ENCODE results near the gene USP4.
A peak's percentile ranks its signal among the peaks of the same experiment; 100 is the strongest.

Gene USP4

DNA sequence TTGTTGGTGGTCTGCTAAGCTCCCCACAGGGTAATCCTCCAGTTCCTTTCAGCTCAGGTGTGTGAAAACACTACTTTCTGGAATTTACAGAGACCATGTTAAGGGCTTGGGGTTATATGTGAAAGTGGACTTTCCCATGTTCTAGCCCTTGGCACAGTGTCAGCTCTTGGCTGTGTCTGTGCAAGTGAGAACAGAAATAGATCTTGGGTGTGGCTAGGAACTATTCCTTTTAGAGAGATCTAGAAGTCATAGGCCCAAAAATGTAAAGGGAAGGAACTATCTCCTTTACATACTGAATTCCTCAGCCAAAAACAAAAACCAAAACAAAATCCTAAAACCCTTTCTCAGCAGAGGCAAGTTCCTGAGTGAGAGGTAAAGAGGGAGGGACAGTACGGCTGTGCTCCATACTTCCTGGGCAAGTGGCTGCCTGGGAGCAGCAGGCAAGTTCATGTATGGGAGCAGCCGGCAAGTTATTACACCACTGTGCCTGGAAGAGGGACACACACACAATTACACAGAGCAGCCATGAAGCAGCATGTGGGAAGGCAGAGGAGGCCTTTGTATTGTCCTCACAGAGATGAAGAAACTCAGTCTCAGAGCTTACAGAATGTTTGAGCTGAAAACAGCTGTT lies 43.0 kb downstream of the USP4 start:
- TF ChIP-seq, protein P1, sequence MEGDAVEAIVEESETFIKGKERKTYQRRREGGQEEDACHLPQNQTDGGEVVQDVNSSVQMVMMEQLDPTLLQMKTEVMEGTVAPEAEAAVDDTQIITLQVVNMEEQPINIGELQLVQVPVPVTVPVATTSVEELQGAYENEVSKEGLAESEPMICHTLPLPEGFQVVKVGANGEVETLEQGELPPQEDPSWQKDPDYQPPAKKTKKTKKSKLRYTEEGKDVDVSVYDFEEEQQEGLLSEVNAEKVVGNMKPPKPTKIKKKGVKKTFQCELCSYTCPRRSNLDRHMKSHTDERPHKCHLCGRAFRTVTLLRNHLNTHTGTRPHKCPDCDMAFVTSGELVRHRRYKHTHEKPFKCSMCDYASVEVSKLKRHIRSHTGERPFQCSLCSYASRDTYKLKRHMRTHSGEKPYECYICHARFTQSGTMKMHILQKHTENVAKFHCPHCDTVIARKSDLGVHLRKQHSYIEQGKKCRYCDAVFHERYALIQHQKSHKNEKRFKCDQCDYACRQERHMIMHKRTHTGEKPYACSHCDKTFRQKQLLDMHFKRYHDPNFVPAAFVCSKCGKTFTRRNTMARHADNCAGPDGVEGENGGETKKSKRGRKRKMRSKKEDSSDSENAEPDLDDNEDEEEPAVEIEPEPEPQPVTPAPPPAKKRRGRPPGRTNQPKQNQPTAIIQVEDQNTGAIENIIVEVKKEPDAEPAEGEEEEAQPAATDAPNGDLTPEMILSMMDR (IDR thresholded peaks at IDR 0.05; ENCODE audit: insufficient read depth, low read depth, low read length, missing control alignments): no peak
- no peak overlapping the region for H3K4me3 ChIP-seq (ENCODE audit: low read depth, low read length)
- DNase-seq (ENCODE audit: low read depth): peak; percentile 42

DNA sequence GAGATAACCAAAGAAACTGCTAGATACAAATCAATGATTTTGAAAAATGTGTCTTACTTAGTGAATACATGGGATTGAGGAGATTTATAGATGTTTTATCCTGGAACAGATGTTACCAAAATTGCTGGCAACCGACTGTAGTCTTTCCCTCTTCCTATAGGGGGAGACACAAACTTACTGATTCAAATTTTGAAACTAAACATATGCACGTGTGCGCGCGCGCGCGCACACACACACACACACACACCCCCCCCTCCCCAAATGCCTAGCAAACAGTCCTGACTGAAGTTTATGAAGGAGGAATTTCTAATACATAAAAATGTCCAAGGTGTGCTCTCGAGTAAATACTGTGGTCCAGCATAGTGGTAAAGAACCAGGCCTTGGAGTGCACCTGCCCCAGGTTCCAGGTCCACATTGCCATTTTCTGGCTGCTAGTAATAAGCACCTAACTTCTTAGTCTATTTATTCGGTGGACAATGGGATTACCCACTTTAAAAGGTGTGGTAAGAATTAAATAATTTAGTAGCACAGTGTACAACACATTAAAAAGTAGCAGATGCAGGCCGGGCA lies 44.3 kb downstream of the USP4 start:
- DNase-seq (ENCODE audit: low read depth): peak; percentile 35
- TF ChIP-seq, protein P1 (IDR thresholded peaks at IDR 0.05; ENCODE audit: insufficient read depth, low read depth, low read length, missing control alignments): peak; percentile 49
- H3K4me3 ChIP-seq (ENCODE audit: low read depth, low read length): no peak overlapping the region

DNA sequence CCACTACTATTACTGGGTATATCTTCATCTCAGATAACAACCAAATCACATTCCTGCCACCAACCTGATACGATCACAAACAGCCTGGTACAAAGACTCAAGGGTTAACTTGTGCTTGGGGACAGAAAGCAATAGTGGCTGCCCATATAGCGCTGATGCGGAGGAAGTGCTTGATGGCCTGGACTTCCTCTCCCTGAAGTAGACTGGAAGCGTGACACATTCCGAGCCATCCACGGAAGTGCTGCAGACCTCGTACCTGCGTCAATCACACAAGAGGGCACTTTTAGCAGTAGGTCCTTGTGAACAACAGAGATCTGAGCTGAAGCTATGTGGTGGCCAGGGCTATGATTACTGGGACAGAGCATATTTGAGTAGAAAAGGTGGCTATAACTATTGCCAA lies 45.5 kb downstream of the USP4 start:
- DNase-seq (ENCODE audit: low read depth): no peak
- TF ChIP-seq, protein P1 (IDR thresholded peaks at IDR 0.05; ENCODE audit: insufficient read depth, low read depth, low read length, missing control alignments): no peak
- H3K4me3 ChIP-seq (ENCODE audit: low read depth, low read length): no peak overlapping the region

- DNase-seq (ENCODE audit: low read depth): no peak
- TF ChIP-seq, protein P1 (IDR thresholded peaks at IDR 0.05; ENCODE audit: insufficient read depth, low read depth, low read length, missing control alignments): no peak
- no peak overlapping the region for H3K4me3 ChIP-seq (ENCODE audit: low read depth, low read length)
Observed at GRCh38 chr3:49283997-49284396, 55.9 kb downstream of the USP4 start.

DNA sequence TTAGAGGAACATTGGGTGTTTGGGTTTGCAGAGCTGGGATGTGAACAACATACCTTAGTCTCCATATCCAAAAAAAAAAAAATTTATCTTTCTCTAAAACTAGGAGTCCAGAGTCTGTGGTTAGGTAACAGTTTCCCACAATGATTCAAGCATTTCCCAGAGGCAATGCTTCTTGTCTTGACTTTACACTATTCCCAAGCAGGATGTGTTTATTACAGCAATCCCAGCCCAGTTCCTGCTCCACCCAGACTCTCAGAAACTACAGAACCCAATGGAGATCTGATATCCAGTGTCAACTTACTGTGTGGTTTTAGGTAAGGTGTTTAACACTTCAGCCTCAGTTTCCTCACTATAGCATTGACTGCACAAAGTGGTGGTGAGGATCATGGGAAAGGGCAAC lies 60.5 kb downstream of the USP4 start:
- TF ChIP-seq, protein P1 (IDR thresholded peaks at IDR 0.05; ENCODE audit: insufficient read depth, low read depth, low read length, missing control alignments): no peak
- DNase-seq (ENCODE audit: low read depth): no peak
- no peak overlapping the region for H3K4me3 ChIP-seq (ENCODE audit: low read depth, low read length)

DNA sequence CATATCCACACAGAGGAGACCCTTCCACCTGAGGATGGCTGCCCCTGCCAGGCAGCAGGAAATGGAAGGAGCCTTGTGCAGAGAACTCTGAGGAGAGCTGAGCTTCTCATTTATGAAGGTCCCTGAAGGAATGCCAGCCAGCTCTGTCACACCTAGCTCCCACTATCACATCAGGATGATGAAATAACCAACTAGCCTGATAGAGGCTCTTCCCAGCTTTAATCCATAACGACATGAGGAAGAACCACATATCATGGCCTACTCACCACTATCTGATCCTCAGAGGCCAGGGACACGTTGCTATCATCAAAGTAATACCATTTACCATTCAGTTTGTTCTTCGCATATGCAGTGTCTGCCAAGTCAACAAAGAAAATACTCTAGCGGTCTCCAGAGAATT lies 61.3 kb downstream of the USP4 start:
- TF ChIP-seq, protein P1 (IDR thresholded peaks at IDR 0.05; ENCODE audit: insufficient read depth, low read depth, low read length, missing control alignments): no peak
- DNase-seq (ENCODE audit: low read depth): no peak
- H3K4me3 ChIP-seq (ENCODE audit: low read depth, low read length): no peak overlapping the region

DNA sequence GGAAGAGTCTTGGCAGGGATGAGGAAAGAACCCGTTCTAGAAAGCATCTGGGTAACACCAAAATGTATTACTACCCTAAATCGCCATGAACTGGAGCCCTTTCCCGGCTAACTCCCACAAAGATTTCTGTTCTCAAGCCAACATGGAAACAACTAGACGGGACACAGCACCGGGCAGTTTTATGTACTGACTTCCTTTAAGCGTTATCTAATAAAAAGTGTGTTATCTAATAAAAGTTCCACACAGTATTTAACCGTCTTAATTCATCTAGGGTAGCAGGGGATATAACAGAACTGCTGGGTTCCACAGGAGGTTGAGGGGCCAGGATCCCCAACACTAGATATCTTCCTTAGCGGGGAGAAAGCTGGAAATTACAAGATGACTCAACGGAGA lies 62.5 kb downstream of the USP4 start:
- TF ChIP-seq, protein P1 (IDR thresholded peaks at IDR 0.05; ENCODE audit: insufficient read depth, low read depth, low read length, missing control alignments): no peak
- no peak for DNase-seq (ENCODE audit: low read depth)
- peak overlapping the region; percentile 72 for H3K4me3 ChIP-seq (ENCODE audit: low read depth, low read length)

Data from GM12865 (cell line).